ENCODE results near the gene TFAP2C.
"Not testable (repeated sequence)": the region's sequence is repeated elsewhere in the genome, so short reads cannot be mapped to it uniquely, and the experiment has no call there.

Gene TFAP2C

DNA sequence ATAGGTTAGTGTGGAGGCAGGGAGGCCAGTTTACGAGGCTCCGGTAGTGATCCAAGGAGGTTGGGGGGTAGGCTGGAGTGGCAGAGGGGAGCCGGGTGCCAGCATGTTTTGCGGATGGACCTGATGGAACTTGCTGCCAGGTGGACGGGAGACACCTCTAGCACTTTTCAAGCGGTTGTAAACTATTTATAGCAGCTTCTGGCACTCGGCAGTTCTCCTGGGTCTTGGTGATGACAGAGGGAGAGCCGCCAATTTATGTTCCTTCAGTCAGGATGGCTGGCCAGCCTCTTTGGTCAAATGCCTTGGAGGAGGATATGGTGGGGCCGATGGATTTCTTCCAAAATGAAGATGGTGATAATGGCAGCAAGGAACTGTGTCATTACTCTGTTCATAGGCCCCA lies 28.8 kb downstream of the TFAP2C start:
- no peak for DNase-seq

DNA sequence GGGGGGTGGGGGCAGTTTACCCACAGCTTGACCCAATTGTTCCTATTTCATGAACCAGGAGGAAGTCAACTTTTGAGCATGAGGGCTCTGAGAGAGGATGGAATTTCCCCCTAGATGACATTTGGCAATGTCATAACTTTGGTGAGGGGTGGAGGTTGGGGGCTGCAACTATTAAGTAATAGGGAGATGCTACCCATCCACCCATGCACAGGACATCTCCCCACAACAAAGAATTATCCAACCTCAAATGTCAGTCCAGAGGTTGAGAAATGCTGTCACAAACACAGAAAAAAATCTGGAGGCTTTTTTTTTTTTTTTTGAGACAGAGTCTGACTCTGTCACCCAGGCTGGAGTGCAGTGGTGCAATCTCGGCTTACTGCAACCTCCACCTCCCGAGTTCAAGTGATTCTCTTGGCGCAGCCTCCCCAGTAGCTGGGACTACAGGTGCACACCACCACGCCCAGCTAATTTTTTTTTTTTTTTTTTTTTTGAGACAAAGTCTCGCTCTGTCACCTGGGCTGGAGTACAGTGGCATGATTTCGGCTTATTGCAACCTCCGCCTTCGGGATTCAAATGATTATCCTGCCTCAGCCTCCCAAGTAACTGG lies 29.3 kb downstream of the TFAP2C start:
- not testable (repeated sequence) for DNase-seq

DNA sequence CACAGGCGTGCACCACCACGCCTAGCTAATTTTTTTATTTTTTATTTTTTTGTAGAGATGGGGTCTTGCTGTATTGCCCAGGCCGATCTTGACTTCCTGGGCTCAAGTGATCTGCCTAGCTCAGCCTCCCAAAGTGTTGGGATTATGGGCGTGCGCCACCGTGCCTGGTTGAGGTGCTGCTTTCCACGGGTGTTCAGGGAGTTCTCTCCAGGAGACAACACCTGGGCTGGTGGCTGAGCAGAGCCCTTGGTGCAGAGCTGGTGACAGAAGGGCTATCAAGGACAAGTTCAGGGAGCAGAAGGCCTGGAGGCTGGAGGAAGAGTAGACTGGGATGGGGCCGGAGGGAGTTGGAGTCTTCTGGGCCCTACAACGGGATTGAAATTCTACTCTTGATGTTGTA lies 34.6 kb downstream of the TFAP2C start:
- no peak for DNase-seq

DNA sequence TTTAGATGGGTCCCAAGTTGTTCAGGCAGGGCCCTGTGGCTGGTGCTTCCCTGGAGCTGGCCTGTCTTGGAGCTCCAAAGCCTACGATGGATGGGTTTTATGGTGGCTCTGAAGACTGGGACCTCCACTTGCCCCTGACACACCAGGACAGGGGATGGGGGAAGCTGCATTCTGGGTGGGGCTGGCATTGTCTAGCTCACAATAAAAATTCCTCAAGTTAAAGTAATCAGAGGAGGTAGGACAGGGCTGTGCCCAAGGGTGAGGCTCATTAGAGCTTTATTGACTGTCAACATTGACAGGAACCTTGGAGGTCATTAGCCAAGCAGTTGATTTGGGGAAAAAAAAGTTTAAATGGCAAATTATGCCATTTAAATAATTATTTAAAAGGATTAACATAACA lies 35.7 kb downstream of the TFAP2C start:
- DNase-seq, result no peak

DNA sequence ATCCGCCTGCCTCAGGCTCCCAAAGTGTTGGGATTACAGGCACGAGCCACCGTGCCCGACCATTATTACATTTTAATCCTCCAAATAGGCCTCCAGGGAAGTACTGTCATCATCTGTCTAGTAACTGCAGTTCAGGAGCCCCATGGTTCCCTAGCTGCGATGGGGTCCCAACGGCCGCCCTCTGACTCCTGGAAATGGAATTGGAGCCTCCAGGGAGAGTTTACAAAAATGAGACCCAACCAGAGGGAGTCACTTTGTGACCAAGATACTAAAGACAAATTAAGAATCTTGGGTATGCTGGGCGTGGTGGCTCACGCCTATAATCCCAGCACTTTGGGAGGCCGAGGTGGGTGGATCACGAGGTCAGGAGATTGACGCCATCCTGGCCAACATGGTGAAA lies 36.7 kb downstream of the TFAP2C start:
- DNase-seq, result no peak

DNA sequence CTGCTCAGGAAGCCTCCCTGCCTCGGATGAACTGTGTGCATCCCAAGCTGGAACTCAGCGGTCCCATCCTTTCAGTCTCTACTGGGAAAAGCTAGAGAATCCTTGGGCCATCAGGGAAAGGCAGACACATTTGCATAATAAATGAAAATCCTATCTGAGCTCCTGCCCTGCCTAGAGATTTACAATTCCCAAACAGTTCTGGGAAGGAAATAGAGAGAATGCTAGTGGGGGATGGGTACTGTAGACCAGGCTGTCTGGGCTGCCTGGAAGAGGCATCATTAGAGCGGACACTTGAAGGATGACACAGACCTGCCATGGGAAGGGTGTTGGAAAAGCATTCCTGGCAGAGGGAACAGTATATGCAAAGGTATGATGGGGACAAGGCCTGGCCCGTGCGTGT lies 44.3 kb downstream of the TFAP2C start:
- no peak for DNase-seq

DNA sequence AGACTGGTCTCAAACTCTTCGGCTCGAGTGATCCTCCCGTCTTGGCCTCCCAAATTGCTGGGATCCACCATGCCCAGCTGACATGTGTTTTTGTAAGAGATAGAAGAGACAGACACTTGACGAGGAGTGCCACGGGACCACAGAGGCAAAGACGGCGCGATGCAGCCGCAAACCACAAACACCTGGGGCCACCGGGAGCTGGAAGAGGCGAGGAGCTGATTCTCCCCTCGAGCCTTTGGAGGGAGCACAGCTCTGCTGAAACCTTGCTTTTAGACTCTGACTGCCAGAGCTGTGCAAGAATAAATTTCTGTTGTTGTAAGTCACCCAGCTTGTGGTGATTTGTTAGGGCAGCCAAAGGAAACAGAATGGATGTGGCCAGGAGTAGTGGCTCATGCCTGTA lies 46.9 kb downstream of the TFAP2C start:
- DNase-seq, result no peak

DNA sequence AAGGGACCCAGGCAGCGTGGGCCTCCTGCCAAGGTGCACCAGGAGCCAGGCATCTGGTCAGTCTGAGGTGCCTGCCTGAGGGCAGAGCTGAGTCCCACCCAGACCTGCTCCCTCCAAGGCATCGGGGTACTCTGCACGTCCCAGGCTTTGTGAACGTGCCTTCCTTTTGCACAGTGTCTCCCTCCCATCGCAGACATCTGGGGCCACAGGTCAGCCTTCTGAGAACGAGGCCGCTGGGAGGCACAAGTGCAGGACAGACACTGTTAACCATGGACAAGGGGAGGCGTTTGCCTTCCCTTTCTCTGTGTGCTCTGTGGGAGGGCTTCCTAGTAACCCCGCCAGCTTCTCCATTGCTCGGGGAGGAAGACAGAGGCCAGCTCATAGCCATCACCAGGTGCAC lies 47.6 kb downstream of the TFAP2C start:
- no peak for DNase-seq

DNA sequence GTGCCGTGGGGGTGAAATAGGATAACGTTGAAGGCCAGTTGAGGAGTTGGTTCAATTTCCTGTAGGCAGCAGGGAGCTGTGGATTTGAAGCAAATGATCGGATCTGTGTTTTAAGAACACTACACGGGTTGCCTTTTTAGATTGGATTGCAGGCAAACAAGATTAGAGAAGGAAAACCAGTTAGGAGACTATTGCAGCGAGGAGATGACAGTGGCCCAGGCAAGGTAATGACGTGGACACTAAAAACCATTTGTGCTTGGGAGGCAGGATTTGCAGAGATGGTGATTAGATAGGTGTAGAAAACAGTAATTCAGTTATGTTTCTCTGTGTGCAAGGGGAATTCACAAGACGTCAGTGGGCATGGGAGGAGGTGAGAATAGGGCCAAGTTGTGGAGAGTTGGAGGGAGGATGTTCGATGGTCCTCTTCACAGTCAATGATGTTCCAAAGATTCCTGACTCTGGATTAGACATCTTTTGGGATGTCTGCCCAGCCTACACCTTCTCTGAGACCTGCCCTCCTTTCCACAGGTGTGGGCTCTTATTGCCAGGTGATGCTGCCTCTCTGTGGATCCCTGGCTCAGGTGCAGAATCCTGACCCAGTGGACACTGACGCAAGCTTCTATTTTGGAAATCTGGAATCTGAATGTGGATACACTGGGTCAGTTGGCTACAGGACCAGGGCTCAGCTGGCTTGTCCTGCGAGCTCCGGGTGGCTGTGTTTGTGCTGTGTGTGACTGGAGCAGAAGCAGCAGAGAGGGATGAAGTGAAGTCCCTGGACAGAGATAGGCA lies 54.2 kb downstream of the TFAP2C start:
- DNase-seq, result no peak

DNA sequence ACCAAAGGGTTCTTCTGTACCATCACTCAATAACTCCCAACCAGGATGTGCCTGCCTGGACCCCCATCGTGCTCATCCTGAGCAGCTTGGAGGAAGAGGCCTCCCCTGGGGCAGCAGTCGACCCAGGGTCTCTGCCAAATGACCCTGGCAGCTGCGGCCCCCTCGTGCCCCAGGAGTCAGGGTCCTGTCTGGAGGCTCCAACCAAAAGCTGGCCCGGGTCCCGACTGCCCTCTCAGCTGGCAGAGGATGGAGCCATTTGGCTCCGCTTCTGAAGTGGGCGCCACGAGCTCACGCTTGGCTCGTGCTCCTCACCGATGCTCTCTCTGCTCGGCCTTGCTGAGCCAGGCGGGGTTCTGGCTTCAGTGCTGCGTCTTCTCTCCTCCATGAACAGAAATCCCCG lies 56.8 kb downstream of the TFAP2C start:
- no peak for DNase-seq

DNA sequence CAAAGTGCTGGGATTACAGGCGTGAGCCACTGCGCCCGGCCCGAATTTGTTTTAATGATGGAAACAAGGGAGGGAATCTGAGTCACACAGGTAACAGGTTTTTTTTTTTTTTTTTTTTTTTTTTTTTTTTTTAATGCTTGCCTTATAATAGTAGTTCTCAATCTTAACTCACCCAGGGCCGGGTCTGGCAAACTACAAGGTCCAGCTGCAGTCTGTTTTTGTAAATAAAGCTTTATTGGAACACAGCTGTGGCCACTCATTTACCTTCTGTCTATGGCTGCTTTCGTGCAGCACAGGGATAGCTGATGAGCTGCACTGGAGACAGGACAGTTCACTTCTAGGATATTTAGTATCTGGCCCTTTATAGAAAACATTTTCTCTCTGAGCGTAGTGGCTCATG lies 58.0 kb downstream of the TFAP2C start:
- no peak for DNase-seq

DNA sequence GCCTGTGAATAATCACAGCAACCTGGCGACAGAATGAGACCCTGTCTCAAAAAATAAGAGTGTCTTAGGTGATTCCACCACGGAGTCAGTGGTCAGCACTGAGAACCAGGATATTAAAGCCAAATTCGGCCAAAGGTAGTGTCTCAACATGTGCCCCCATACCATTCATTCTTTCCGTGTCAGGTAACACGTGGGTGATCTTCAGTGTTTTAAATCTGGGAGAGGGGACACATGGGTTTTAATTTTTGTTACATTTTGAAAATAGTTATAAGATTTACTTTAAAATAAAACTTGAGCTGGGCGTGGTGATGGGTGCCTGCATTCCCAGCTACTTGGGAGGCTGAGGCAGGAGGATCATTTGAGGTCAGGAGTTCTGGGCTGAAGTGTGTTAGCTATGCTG lies 59.0 kb downstream of the TFAP2C start:
- no peak for DNase-seq
